KG1 (cell line): ENCODE results near the gene ZNF236.
"Not testable (repeated sequence)": the region's sequence is repeated elsewhere in the genome, so short reads cannot be mapped to it uniquely, and the experiment has no call there.

ENCODE experiments used
- DNase-seq: peaks from one replicate; lab custom pipeline; 2025; lab: John Stamatoyannopoulos, UW

The ZNF236 gene

DNA sequence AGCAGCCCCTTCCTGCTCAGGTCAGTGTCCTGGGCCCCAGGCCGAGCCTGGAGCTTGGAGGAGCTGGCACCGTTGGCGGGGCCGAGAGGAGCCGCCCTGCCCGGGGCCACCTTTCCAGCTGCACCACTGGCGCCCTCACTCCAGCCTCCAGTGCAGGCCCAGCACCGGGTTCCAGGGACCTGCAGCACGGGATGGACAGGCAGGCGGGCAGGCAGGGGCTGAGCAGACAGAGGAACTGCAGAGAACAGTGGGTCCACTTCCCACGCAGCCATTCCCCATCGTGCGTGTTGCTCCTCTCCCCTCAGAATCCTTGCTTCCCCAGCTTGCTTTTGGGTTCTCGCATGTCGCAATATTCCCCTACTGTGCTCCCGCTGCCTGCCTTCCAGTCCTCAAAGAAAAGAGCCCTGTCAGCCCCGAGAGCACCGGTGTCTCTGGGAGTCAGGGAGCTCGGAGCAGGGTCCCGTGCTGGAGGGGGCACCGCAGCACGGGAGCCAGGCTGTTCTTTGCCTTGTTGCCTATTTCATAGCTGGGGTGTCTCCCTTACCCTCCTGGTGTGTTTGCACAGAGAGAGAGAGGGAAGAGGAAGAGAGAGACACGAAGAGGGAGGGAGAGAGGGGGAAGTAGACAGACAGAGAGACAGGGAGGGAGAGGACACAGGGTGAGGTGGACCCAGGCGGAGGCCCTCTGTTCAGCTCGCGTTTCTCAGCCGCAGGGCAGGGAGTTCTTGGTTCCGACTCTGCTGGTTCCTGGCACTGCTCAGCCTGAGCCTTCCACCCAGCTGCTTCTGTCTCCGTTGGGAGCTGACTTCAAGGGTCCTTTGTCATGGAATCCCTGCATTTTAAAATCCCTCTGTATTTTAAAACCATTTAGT, 184.2 kb downstream of the ZNF236 start:
- DNase-seq, result no peak

GRCh38 chr18:77007251-77007650, 184.9 kb downstream of the ZNF236 start:
- DNase-seq, result no peak

- DNase-seq, result no peak
Observed at GRCh38 chr18:77008006-77008405, 185.6 kb downstream of the ZNF236 start.

- no peak for DNase-seq
Observed at GRCh38 chr18:77008576-77009315, 186.4 kb downstream of the ZNF236 start.

- DNase-seq, result no peak
Observed at GRCh38 chr18:77009675-77010074, 187.3 kb downstream of the ZNF236 start.

DNA sequence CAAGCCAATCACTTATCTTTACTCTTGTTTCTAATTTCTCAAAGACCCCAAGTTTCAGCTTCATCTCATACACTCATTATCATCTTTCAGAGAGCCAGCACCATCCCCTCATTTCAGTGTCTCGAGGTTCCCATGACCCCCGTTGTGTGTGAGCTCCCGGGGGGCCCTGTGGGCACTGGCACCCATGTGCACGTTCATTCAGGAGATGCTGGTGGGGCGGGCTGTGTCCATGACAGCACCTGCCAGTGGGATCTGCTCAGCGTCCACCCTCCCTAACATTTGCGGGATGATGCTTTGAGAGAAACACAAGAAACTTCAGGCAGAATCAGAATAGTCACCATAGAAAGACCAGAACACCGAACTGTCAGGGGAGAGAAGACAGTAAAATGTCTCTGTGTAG, 189.8 kb downstream of the ZNF236 start:
- no peak for DNase-seq

DNA sequence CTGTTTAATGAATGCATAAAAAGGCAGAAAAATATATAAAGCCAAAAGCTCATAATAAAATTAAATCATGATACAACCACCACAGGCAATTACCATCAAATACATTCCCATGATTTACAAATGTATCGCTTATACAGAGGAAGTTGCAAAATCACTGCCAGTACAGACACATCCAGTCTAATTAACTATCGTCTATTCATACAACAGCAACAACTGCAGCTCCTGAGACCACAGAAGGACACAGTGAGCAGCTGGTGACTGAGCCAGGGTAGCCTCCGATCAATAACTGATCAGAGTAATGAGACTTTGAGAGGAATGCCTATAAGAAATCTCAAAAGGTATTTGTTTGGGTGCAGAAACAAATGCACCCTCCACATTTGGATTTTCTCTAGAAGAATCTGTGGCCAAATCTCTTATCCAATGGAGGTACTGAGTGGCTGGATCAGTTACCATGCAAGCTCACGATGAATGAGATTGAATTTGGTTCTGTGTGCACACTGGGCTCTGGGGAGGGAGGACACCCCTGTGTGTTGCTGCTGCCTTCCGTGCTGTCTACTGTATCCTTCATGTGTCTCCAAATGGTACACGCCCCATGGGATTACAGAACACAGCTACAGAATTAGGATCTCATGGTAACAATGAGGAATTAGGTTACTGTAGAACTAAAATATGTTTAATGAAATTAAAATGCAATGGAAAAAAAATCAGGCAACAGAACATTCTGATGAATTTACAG, 190.6 kb downstream of the ZNF236 start:
- no peak for DNase-seq

GRCh38 chr18:77013811-77014521, 191.6 kb downstream of the ZNF236 start:
- DNase-seq, result no peak

GRCh38 chr18:77014538-77014937, 192.2 kb downstream of the ZNF236 start:
- no peak for DNase-seq

DNA sequence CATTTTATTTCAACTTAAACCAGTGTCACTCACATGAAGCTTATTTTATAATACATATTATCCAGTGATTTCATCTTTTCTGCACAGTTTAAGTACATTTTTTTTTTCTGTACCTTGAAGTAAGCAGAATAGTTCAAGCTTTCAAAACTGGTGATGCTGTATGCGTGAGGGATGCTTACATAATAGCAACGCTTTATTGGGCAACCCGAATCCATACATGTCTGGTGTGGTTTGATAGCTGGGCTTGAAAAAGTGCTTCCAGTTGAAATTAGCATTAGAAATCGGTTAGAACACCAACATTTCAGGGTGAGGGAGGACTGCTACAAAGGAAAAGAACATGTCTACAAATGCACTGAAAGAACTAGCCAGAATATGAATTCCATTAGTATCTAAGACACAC, 192.8 kb downstream of the ZNF236 start:
- DNase-seq, result no peak

GRCh38 chr18:77015771-77016710, 193.7 kb downstream of the ZNF236 start:
- DNase-seq, result no peak

GRCh38 chr18:77016936-77017335, 194.6 kb downstream of the ZNF236 start:
- DNase-seq, result no peak

DNA sequence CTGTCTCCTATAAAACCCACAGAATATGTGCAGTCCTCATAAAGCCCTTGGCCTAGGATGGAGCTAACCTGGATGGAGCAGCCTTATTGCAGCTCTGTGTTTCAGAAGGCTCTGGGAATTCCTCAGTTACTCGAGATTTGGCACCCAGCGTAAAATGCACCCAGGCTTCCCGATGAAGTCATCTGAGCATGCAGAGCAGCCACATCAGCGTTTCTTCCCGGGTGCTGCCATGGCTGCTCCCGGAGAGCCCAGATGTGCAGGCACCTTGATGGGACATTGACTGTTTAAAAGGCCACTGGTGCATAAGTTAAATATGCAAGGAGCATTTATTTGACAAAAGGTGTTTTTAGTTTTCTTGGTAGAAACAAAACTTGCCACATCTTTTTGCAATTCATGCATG, 195.0 kb downstream of the ZNF236 start:
- no peak for DNase-seq

- DNase-seq, result not testable (repeated sequence)
Observed at GRCh38 chr18:77018650-77019049, 196.3 kb downstream of the ZNF236 start.

DNA sequence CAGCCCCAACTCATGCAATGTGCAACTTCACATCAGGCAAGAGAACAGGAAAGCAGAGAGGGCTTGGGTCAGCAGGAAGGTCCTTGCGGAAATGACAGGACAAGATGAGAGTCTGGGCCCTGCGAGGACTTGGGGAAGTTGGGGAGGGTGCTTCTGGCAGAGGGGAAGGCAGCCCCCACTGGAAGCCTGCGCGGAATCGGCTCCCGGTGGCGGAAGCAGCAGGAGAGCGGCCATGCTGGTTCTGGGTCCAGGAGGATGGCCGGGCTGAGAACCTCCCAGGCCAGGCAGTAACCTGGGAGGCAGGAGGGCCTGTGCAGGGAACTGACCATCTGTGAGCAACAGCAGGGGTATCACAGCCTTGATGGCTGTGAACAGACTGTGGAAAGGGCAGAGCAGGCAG, 197.3 kb downstream of the ZNF236 start:
- no peak for DNase-seq
